A673 (cell line): ENCODE data around the gene WFDC1. TPM values are rescaled to one million over a fixed set of nuclear protein-coding genes. Genes with fewer than 3 reads are reported as not detected.

Experiments
- BruUV-seq: library from RNA; stranded (reverse); fragments of 400-500 nt; replicated peaks from 2 replicates; lab custom pipeline; 2021; lab: Mats Ljungman, UMichigan
- CTCF ChIA-PET: fragments of 300-600 bp; sonication (Branson Sonifier 250); formaldehyde crosslinking; loops from one replicate; lab custom pipeline; 2022; ENCODE audit warnings: antibody characterized with exemption; lab: Charles Lee
- POLR2A ChIA-PET: fragments of 300-600 bp; sonication (Branson Sonifier 250); formaldehyde crosslinking; loops from one replicate; lab custom pipeline; 2022; ENCODE audit warnings: antibody characterized with exemption; ENCODE audit not compliant: low non-redundant PET; lab: Charles Lee
- DNase-seq: peaks from one replicate; pipeline ENCODE4 v3.0.0-alpha.2; 2015; ENCODE audit warnings: low spot score
- H3K27ac ChIP-seq: fragments of 200-600 bp; sonication (generic); 2 replicates; pipeline ENCODE4 v1.5.1; 2016; ENCODE audit warnings: mixed run types, low read depth, mild to moderate bottlenecking, mixed read lengths, antibody characterized with exemption, low read length; ENCODE audit not compliant: poor library complexity, severe bottlenecking
- H3K27me3 ChIP-seq: fragments of 200-600 bp; sonication (generic); replicated peaks from 2 replicates; pipeline ENCODE4 v1.6.1; 2017; ENCODE audit warnings: mixed run types, low read depth, mild to moderate bottlenecking, mixed read lengths, antibody characterized with exemption, low read length; ENCODE audit not compliant: insufficient read depth, poor library complexity
- H3K36me3 ChIP-seq: fragments of 200-600 bp; sonication (generic); 2 replicates; pipeline ENCODE4 v1.6.1; 2016; ENCODE audit warnings: mixed run types, mild to moderate bottlenecking, mixed read lengths, antibody characterized with exemption, low read length; ENCODE audit not compliant: insufficient read depth, poor library complexity, severe bottlenecking
- H3K4me1 ChIP-seq: fragments of 200-600 bp; sonication (generic); 2 replicates; pipeline ENCODE4 v1.6.1; 2017; ENCODE audit warnings: mixed run types, mild to moderate bottlenecking, mixed read lengths, antibody characterized with exemption, low read length; ENCODE audit not compliant: insufficient read depth, poor library complexity, severe bottlenecking
- H3K4me3 ChIP-seq: fragments of 200-600 bp; sonication (generic); 2 replicates; pipeline ENCODE4 v1.5.1; 2016; ENCODE audit warnings: low read depth, mixed run types, mild to moderate bottlenecking, mixed read lengths, low read length; ENCODE audit not compliant: poor library complexity, severe bottlenecking
- H3K9me3 ChIP-seq: fragments of 200-600 bp; sonication (generic); 2 replicates; pipeline ENCODE4 v1.6.1; 2016; ENCODE audit warnings: mixed run types, low read depth, mild to moderate bottlenecking, mixed read lengths, antibody characterized with exemption, low read length; ENCODE audit not compliant: poor library complexity, severe bottlenecking
- EZH2 ChIP-seq: fragments of 200-600 bp; sonication (generic); IDR thresholded peaks from 2 replicates; pipeline ENCODE4 v1.6.1; 2017; ENCODE audit warnings: borderline replicate concordance, low read depth, mild to moderate bottlenecking, mixed read lengths, antibody characterized with exemption, low read length; ENCODE audit not compliant: poor library complexity, severe bottlenecking
- intact Hi-C: fragments of 100-400 bp; cut with micrococcal nuclease; formaldehyde crosslinking; loops from one replicate; pipeline ENCODE4 v1.10.0; 2022; ENCODE audit not compliant: unreplicated experiment
- total RNA-seq: library from RNA; stranded (reverse); gene quantifications from 2 replicates; pipeline ENCODE4 v1.2.3, GENCODE V29; 2021
- TF ChIP-seq, protein P1 (sequence below): fragments of 300-800, 200-600 bp; sonication (generic); conservative IDR thresholded peaks from 2 replicates; pipeline ENCODE4 v1.5.1; 2017; ENCODE audit warnings: low read depth, mild to moderate bottlenecking, antibody characterized with exemption, low read length, moderate library complexity, mixed read lengths

Gene WFDC1
- total RNA-seq, 1 experiment from 2014 or later, result not detected

DNA sequence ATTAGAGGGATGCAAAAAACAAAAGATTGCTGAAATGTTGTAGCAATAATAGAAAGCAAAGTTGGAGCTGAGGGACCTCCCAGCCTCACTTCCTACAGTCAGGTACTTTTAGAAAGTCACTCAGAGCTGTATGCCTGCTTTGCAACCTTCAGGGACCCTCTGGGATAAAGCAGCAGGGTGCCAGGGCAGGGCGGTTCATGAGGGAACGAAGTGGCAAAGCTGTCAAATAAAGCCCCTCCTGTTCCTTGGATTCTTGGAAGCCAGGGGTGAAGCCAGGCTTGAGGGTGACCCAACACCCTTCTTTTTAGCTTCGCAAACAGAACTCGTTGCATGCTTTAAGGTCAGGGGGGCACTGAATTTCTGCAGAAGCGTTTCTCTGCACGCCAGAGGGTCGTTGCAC lies 74.4 kb downstream of the WFDC1 start:
- no peak overlapping the region for H3K4me3 ChIP-seq
- no peak overlapping the region for H3K27ac ChIP-seq
- ChIA-PET POLR2A (no interaction called here), CTCF (no interaction called here)
- H3K27me3 ChIP-seq, result peaks cover 73% of the 10 kb centered on the region
- BruUV-seq, result no TSS peak
- TF ChIP-seq, protein P1, sequence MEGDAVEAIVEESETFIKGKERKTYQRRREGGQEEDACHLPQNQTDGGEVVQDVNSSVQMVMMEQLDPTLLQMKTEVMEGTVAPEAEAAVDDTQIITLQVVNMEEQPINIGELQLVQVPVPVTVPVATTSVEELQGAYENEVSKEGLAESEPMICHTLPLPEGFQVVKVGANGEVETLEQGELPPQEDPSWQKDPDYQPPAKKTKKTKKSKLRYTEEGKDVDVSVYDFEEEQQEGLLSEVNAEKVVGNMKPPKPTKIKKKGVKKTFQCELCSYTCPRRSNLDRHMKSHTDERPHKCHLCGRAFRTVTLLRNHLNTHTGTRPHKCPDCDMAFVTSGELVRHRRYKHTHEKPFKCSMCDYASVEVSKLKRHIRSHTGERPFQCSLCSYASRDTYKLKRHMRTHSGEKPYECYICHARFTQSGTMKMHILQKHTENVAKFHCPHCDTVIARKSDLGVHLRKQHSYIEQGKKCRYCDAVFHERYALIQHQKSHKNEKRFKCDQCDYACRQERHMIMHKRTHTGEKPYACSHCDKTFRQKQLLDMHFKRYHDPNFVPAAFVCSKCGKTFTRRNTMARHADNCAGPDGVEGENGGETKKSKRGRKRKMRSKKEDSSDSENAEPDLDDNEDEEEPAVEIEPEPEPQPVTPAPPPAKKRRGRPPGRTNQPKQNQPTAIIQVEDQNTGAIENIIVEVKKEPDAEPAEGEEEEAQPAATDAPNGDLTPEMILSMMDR, result no peak
- no peak for TF ChIP-seq EZH2
- intact Hi-C loops, result no loop called here
- no peaks in the 10 kb centered on the region for H3K9me3 ChIP-seq
- no peaks in the 10 kb centered on the region for H3K4me1 ChIP-seq
- no peaks in the 10 kb centered on the region for H3K36me3 ChIP-seq
- no peak for DNase-seq

- H3K9me3 ChIP-seq, result no peaks in the 10 kb centered on the region
- no peaks in the 10 kb centered on the region for H3K4me1 ChIP-seq
- DNase-seq, result no peak
- intact Hi-C loops, result no loop called here
- H3K36me3 ChIP-seq, result no peaks in the 10 kb centered on the region
- ChIA-PET CTCF (interaction anchor here (0.6 kb wide), 1 partner anchor 1442 kb away, joined by 3 read pairs; no protein-coding TSS in a partner anchor), POLR2A (no interaction called here)
- H3K27ac ChIP-seq, result no peak overlapping the region
- BruUV-seq, result no TSS peak
- H3K4me3 ChIP-seq, result no peak overlapping the region
- peaks cover 82% of the 10 kb centered on the region for H3K27me3 ChIP-seq
- TF ChIP-seq EZH2, result no peak
- TF ChIP-seq, protein P1, result no peak
Measured at GRCh38 chr16:84369938-84370627, 75.4 kb downstream of the WFDC1 start.

DNA sequence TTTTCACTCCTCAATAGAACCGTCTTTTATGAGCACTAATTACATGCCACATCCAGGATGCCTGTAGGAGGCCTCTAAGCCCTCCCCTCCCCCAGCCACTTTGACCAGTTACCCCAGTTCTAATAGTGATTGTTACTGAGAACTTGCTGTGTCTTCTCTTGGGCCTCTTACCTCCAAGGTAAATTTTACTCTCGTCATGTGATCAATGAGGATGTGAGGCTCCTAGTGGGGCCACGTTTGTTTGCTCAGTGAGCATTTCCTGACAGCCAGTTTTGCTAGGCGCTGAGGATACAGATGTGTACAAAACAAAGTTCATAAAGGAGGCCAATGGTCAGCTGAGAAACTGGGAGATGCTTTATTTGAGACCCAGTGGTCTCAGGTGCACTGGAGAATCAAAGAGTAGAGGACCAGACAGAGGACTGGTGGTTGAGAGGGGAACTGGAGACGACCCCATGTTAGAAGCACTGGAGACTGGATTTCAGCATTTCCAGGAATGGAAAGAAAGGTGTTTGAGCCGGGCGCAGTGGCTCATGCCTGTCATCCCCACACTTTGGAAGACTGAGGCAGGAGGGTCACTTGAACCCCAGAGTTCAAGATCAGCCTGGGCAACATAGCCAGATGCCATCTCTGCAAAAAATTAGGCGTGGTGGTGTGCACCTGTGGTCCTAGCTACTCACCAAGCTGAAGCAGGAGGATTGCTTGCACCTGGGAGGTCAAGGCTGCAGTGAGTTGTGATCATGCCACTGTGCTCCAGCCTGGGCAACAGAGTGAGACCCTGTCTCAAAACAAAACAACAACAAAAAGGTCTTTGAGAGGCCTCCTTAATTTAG lies 76.3 kb downstream of the WFDC1 start:
- POLR2A ChIA-PET, result no interaction called here
- H3K4me3 ChIP-seq, result no peak overlapping the region
- no peak for TF ChIP-seq EZH2
- TF ChIP-seq, protein P1, result no peak
- no peaks in the 10 kb centered on the region for H3K9me3 ChIP-seq
- intact Hi-C loops, result no loop called here
- no peak for DNase-seq
- no peaks in the 10 kb centered on the region for H3K36me3 ChIP-seq
- peaks cover 87% of the 10 kb centered on the region for H3K27me3 ChIP-seq
- no peaks in the 10 kb centered on the region for H3K4me1 ChIP-seq
- no TSS peak for BruUV-seq
- CTCF ChIA-PET, result interaction anchor here (0.6 kb wide), 1 partner anchor 1441 kb away, joined by 3 read pairs; no protein-coding TSS in a partner anchor
- no peak overlapping the region for H3K27ac ChIP-seq
